ENCODE results near the gene MRPS23. TPM values are rescaled to one million over a fixed set of nuclear protein-coding genes. Genes with fewer than 3 reads are reported as not detected.
A peak's percentile ranks its signal among the peaks of the same experiment; 100 is the strongest.

Gene MRPS23
- total and polyA plus RNA-seq, 2 of the 13 experiments (the other 11 are each of a cell fraction or from before 2014, with no cell fraction given) = 63.2 to 181 TPM

DNA sequence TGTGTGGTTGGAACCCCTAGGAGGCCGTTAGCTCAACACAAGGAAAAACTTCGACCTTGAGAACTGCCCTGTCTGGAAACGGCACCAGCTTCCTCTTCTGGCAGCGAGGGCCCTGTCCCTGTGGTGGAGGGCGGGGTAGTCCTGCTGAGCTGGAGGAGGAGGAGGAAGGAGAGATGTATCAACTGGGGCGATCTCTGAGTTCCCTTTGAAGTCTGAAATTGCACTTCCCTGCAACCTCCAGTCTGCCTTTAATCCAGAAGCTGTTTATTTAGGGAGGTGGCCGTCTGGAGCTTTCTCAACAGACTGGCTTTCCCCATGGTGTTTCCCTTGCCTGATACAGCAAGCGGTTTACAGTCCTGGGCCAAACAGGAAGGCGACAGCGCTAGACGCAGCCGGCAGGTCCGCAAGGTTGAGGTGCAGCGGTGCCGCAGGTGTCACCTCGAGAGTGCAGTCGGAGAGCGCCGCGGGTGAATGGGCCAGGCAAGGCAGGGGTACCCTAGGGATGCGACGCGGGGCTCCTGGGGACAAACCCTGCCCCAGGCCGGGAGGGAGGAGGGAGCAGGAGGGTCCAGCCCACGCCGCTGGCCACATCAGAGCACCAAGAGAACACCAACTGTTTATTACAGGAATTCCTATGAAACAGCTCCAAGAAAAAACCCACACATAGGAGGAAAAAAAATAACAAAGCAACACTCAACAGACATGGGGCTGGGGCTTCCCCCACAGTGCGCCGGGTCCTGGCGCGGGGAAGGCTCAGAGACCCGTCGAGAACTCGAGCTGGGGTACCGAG lies 11.4 kb upstream of the MRPS23 start (continued):
- TF ChIP-seq ZNF766 (CRISPR knock-in tag; IDR thresholded peaks at IDR 0.05; ENCODE audit: borderline replicate concordance) (no peak), HES4 (CRISPR knock-in tag; IDR thresholded peaks at IDR 0.05; ENCODE audit: borderline replicate concordance) (no peak), NR2F6 (IDR thresholded peaks at IDR 0.05) (no peak), NR2F6 (CRISPR knock-in tag; IDR thresholded peaks at IDR 0.05) (peak; percentile 50; the same call in 1 of the 2 replicates), THAP11 (CRISPR knock-in tag; IDR thresholded peaks at IDR 0.05) (no peak), FOSL1 (CRISPR knock-in tag; IDR thresholded peaks at IDR 0.05; ENCODE audit: borderline replicate concordance) (no peak), PRMT3 (CRISPR knock-in tag; IDR thresholded peaks at IDR 0.05; ENCODE audit: borderline replicate concordance, low read depth) (0 out of 2 replicates have a peak, but pooled peaks have one; percentile 25), DPF2 (CRISPR knock-in tag; IDR thresholded peaks at IDR 0.05; ENCODE audit: borderline replicate concordance, low read depth) (no peak), ZNF598 (CRISPR knock-in tag; IDR thresholded peaks at IDR 0.05; ENCODE audit: borderline replicate concordance) (0 out of 2 replicates have a peak, but pooled peaks have one; percentile 17), ZNF75D (CRISPR knock-in tag; IDR thresholded peaks at IDR 0.05; ENCODE audit: borderline replicate concordance) (no peak), ZNF678 (CRISPR knock-in tag; IDR thresholded peaks at IDR 0.05) (no peak), ERF (CRISPR knock-in tag; IDR thresholded peaks at IDR 0.05) (no peak), ZNF547 (CRISPR knock-in tag; IDR thresholded peaks at IDR 0.05) (no peak)
- TF ChIP-seq, protein P1, sequence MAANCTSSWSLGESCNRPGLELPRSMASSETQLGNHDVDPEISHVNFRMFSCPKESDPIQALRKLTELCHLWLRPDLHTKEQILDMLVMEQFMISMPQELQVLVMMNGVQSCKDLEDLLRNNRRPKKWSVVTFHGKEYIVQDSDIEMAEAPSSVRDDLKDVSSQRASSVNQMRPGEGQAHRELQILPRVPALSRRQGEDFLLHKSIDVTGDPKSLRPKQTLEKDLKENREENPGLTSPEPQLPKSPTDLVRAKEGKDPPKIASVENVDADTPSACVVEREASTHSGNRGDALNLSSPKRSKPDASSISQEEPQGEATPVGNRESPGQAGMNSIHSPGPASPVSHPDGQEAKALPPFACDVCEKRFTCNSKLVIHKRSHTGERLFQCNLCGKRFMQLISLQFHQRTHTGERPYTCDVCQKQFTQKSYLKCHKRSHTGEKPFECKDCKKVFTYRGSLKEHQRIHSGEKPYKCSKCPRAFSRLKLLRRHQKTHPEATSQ (CRISPR knock-in tag; IDR thresholded peaks at IDR 0.05; ENCODE audit: borderline replicate concordance) = 0 out of 2 replicates have a peak, but pooled peaks have one; percentile 47
- TF ChIP-seq, protein P2, sequence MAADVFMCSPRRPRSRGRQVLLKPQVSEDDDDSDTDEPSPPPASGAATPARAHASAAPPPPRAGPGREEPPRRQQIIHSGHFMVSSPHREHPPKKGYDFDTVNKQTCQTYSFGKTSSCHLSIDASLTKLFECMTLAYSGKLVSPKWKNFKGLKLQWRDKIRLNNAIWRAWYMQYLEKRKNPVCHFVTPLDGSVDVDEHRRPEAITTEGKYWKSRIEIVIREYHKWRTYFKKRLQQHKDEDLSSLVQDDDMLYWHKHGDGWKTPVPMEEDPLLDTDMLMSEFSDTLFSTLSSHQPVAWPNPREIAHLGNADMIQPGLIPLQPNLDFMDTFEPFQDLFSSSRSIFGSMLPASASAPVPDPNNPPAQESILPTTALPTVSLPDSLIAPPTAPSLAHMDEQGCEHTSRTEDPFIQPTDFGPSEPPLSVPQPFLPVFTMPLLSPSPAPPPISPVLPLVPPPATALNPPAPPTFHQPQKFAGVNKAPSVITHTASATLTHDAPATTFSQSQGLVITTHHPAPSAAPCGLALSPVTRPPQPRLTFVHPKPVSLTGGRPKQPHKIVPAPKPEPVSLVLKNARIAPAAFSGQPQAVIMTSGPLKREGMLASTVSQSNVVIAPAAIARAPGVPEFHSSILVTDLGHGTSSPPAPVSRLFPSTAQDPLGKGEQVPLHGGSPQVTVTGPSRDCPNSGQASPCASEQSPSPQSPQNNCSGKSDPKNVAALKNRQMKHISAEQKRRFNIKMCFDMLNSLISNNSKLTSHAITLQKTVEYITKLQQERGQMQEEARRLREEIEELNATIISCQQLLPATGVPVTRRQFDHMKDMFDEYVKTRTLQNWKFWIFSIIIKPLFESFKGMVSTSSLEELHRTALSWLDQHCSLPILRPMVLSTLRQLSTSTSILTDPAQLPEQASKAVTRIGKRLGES (CRISPR knock-in tag; IDR thresholded peaks at IDR 0.05; ENCODE audit: borderline replicate concordance) = no peak
- TF ChIP-seq, protein P3, sequence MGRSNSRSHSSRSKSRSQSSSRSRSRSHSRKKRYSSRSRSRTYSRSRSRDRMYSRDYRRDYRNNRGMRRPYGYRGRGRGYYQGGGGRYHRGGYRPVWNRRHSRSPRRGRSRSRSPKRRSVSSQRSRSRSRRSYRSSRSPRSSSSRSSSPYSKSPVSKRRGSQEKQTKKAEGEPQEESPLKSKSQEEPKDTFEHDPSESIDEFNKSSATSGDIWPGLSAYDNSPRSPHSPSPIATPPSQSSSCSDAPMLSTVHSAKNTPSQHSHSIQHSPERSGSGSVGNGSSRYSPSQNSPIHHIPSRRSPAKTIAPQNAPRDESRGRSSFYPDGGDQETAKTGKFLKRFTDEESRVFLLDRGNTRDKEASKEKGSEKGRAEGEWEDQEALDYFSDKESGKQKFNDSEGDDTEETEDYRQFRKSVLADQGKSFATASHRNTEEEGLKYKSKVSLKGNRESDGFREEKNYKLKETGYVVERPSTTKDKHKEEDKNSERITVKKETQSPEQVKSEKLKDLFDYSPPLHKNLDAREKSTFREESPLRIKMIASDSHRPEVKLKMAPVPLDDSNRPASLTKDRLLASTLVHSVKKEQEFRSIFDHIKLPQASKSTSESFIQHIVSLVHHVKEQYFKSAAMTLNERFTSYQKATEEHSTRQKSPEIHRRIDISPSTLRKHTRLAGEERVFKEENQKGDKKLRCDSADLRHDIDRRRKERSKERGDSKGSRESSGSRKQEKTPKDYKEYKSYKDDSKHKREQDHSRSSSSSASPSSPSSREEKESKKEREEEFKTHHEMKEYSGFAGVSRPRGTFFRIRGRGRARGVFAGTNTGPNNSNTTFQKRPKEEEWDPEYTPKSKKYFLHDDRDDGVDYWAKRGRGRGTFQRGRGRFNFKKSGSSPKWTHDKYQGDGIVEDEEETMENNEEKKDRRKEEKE (IDR thresholded peaks at IDR 0.05) = no peak
- TF ChIP-seq, protein P4, sequence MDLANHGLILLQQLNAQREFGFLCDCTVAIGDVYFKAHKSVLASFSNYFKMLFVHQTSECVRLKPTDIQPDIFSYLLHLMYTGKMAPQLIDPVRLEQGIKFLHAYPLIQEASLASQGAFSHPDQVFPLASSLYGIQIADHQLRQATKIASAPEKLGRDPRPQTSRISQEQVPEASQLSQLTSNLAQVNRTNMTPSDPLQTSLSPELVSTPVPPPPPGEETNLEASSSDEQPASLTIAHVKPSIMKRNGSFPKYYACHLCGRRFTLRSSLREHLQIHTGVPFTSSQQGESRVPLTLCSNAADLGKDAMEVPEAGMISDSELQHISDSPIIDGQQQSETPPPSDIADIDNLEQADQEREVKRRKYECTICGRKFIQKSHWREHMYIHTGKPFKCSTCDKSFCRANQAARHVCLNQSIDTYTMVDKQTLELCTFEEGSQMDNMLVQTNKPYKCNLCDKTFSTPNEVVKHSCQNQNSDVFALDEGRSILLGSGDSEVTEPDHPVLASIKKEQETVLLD (CRISPR knock-in tag; IDR thresholded peaks at IDR 0.05; ENCODE audit: low read depth) = 0 out of 2 replicates have a peak, but pooled peaks have one; percentile 23

Data from HepG2 (cell line).